Small intestine (tissue), 7 donors: ENCODE measurements around the gene PPM1A. TPM values are rescaled to one million over a fixed set of nuclear protein-coding genes. Genes with fewer than 3 reads are reported as not detected.

ENCODE experiments used
- DNase-seq, 2 donors: peaks; one replicate each; pipeline versions ENCODE4 v3.0.0 to v3.0.0-alpha.2; 2013
- FAIRE-seq: peaks from 2 replicates; lab custom pipeline; 2012; peaks lifted over from hg19 to GRCh38; lab: Jason Lieb, UNC
- H3K27ac ChIP-seq, 3 donors: one replicate each; pipeline ENCODE4 v1.5.1; 2013; ENCODE audit warnings: low read length in 2 of 3, mild to moderate bottlenecking in 2 of 3, control low read depth in 1 of 3, inconsistent platforms in 1 of 3, low read depth in 1 of 3, moderate library complexity in 1 of 3
- H3K27me3 ChIP-seq, 3 donors: one replicate each; pipeline ENCODE4 v1.6.1; 2013; ENCODE audit warnings: low read length in 3 of 3, inconsistent platforms in 1 of 3; ENCODE audit not compliant: control insufficient read depth in 3 of 3, insufficient read depth in 3 of 3
- H3K36me3 ChIP-seq, 3 donors: one replicate each; pipeline ENCODE4 v1.6.1; 2013; ENCODE audit warnings: low read length in 3 of 3, inconsistent platforms in 1 of 3, low read depth in 1 of 3, mild to moderate bottlenecking in 1 of 3, moderate library complexity in 1 of 3; ENCODE audit not compliant: control insufficient read depth in 3 of 3, insufficient read depth in 2 of 3
- H3K4me1 ChIP-seq, 3 donors: one replicate each; pipeline ENCODE4 v1.6.1; 2013; ENCODE audit warnings: low read length in 2 of 3, inconsistent platforms in 1 of 3, low read depth in 1 of 3, mild to moderate bottlenecking in 1 of 3, moderate library complexity in 1 of 3; ENCODE audit not compliant: control insufficient read depth in 3 of 3, insufficient read depth in 2 of 3
- H3K4me3 ChIP-seq, 3 donors: one replicate each; pipeline ENCODE4 v1.5.1; 2013; ENCODE audit warnings: low read length in 3 of 3, control low read depth in 1 of 3, inconsistent platforms in 1 of 3, low read depth in 1 of 3, mild to moderate bottlenecking in 1 of 3, moderate library complexity in 1 of 3
- H3K9me3 ChIP-seq, 2 donors: one replicate each; pipeline ENCODE4 v1.6.1; 2013; ENCODE audit warnings: low read depth in 1 of 2, low read length in 1 of 2; ENCODE audit not compliant: control insufficient read depth in 2 of 2, insufficient read depth in 1 of 2
- WGBS, 3 donors: extraction: QIAGEN DNeasy Blood & Tissue Kit; methylation state at CpG; one replicate each; pipeline ENCODE4 v1.1.7; 2013; 5-methylcytosine and 5-hydroxymethylcytosine counted together
- polyA plus RNA-seq, 4 donors: library from polyadenylated mRNA; stranded (reverse) in 3 of 4; unstranded in 1 of 4; fragments of 200-250 nt in 3 of 4; fragments of 120-200 nt in 1 of 4; gene quantifications; one replicate each; pipeline versions ENCODE4 v1.2.1 to v1.2.3, GENCODE V29; 2013
- donor health status: healthy with polysubstance abuse.
- donor health status: control.
- donor health status: control.
- donor health status: Bipolar disorder and iron deficiency.
- donor health status: healthy.

PPM1A gene
- polyA plus RNA-seq, 4 donors = 27.6 to 101 (median 65.5) TPM

- 86 to 95% (median 92%) methylated on average over 10 of the region's 10 CpGs for WGBS, 3 donors
- no peaks in the 10 kb centered on the region for H3K9me3 ChIP-seq
- H3K27me3 ChIP-seq = peaks cover 0 to 3% (median 0%) of the 10 kb centered on the region in 3 donors
- FAIRE-seq = no peak
- H3K27ac ChIP-seq = no peak overlapping the region
- H3K36me3 ChIP-seq = no peaks in the 10 kb centered on the region
- no peak for DNase-seq
- H3K4me3 ChIP-seq = no peak overlapping the region
- no peaks in the 10 kb centered on the region for H3K4me1 ChIP-seq
Measured at GRCh38 chr14:60220917-60221316, 28.1 kb upstream of the PPM1A start.

GRCh38 chr14:60221457-60221856, 27.6 kb upstream of the PPM1A start:
- H3K4me1 ChIP-seq = no peaks in the 10 kb centered on the region
- no peaks in the 10 kb centered on the region for H3K9me3 ChIP-seq
- H3K27ac ChIP-seq = no peak overlapping the region
- FAIRE-seq = no peak
- DNase-seq = no peak
- peaks cover 0 to 3% (median 0%) of the 10 kb centered on the region in 3 donors for H3K27me3 ChIP-seq
- H3K4me3 ChIP-seq = no peak overlapping the region
- no peaks in the 10 kb centered on the region for H3K36me3 ChIP-seq

- 83 to 85% (median 83%) methylated on average over 4 of the region's 4 CpGs for WGBS, 3 donors
- Histone ChIP-seq H3K27me3 (no peaks in the 10 kb centered on the region), H3K4me1 (no peaks in the 10 kb centered on the region), H3K4me3 (no peak overlapping the region), H3K27ac (no peak overlapping the region), H3K36me3 (no peaks in the 10 kb centered on the region), H3K9me3 (no peaks in the 10 kb centered on the region)
- FAIRE-seq (no peak), DNase-seq (no peak)
Measured at GRCh38 chr14:60222820-60223219, 26.2 kb upstream of the PPM1A start.

DNA sequence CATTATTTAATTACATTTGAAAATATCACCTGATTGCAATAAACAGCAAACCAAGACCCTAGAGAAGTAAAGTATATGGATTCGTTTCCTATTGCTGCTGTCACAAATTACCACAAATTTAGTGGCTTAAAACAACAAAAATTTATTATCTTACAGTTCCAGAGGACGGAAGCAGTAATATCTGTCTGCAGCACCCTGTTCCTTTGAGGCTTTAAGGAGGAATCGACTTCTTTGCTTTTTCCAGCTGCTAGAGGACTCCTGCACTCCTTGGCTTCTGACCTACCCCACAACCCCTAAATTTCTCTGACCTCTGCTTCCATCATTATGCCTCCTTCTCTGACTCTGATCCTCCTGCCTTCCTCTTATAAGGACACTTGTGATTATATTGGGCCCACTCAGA, 23.8 kb upstream of the PPM1A start:
- H3K9me3 ChIP-seq = no peaks in the 10 kb centered on the region
- no peaks in the 10 kb centered on the region for H3K4me1 ChIP-seq
- WGBS, 3 donors = 72 to 83% (median 74%) methylated on average over 3 of the region's 3 CpGs
- no peak for DNase-seq
- no peaks in the 10 kb centered on the region for H3K27me3 ChIP-seq
- no peak overlapping the region for H3K27ac ChIP-seq
- no peak overlapping the region for H3K4me3 ChIP-seq
- H3K36me3 ChIP-seq = no peaks in the 10 kb centered on the region
- no peak for FAIRE-seq

DNA sequence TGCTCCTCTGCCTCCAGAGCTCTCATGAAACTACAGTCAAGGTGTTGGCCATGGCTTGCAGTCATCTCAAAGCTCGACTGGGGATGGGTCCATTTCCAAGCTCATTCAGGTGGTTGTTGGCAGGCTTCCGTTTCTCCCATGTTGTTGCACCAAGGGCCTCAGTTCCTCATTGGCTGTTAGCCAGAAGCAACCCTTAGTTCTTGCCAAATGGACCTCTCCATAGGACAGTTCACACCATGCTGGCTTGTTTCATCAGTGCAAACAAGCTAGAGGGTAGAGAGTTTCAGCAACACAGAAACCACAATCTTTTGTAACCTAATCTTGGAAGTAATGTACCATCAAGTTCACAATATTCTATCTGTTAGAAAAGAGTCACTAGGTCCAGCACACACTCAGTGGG, 22.7 kb upstream of the PPM1A start:
- WGBS, 3 donors = 29 to 63% (median 49%) methylated on average over 2 of the region's 2 CpGs
- Histone ChIP-seq H3K4me3 (no peak overlapping the region), H3K36me3 (no peaks in the 10 kb centered on the region), H3K4me1 (no peaks in the 10 kb centered on the region), H3K9me3 (no peaks in the 10 kb centered on the region), H3K27me3 (no peaks in the 10 kb centered on the region), H3K27ac (no peak overlapping the region)
- no peak for DNase-seq
- FAIRE-seq = no peak

DNA sequence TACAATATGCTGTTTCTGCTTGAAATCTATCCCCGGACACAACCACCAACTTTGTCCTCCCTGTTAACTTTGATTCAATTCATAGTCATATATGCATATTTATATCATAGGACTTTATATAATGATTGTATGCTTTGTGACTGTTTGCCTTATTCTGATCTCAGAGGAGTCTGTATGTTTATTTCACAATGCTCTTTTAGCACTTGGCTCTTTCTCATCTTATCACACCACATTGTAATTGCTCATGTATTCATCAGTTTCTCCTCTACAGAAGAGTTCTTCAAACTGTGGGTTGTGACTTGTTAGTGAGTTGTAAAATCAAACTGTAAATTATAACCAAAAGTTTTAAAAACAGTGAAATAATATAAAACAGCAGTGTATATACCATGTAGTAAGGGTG, 21.7 kb upstream of the PPM1A start:
- Histone ChIP-seq H3K4me3 (no peak overlapping the region), H3K4me1 (no peaks in the 10 kb centered on the region), H3K27me3 (no peaks in the 10 kb centered on the region), H3K27ac (no peak overlapping the region), H3K9me3 (no peaks in the 10 kb centered on the region), H3K36me3 (no peaks in the 10 kb centered on the region)
- FAIRE-seq (no peak), DNase-seq (no peak)
- 82 to 95% (median 93%) methylated on average over 1 of the region's 1 CpG for WGBS, 3 donors

DNA sequence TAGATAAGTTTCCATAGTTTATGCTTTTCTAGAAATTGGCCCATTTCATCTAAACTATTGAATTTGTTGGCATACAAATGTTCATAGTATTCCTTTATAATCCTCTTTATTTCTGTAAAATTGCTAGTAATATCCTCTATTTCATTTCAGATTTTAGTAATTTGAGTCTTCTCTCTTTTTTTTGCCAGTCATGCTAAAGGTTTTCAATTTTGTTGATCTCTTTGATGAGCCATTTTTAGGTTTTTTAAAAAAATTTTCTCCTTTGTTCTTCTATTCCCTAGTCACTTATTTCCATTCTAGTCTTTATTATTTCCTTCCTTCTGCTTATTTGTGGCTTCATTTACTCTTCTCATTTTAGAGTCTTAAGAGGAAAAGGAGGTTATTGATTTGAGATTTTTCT, 19.4 kb upstream of the PPM1A start:
- H3K27me3 ChIP-seq = no peaks in the 10 kb centered on the region
- H3K4me3 ChIP-seq = no peak overlapping the region
- no peaks in the 10 kb centered on the region for H3K4me1 ChIP-seq
- no peak overlapping the region for H3K27ac ChIP-seq
- no peaks in the 10 kb centered on the region for H3K9me3 ChIP-seq
- DNase-seq (no peak), FAIRE-seq (no peak)
- H3K36me3 ChIP-seq = no peaks in the 10 kb centered on the region

DNA sequence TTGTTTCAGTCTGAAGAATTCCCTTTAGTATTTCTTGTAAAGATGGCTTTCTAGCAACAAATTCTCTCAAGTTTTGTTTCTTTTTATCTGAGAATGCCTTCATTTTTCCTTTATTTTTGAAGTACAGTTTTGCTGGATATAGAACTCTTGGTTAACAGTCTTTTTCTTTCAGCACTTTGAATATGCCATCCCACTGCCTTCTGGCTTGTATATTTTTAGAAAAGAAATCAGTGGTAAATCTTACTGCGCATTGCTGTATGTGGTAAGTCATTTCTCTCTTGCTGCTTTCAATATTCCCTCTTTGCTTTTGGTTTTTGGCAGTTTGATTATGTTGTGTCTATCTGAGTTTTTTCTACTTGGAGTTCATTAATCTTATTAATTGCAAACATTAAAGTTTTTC, 16.8 kb upstream of the PPM1A start:
- DNase-seq (no peak), FAIRE-seq (no peak)
- no peaks in the 10 kb centered on the region for H3K36me3 ChIP-seq
- no peak overlapping the region for H3K4me3 ChIP-seq
- H3K27me3 ChIP-seq = no peaks in the 10 kb centered on the region
- no peaks in the 10 kb centered on the region for H3K9me3 ChIP-seq
- WGBS, 3 donors = 94 to 98% (median 98%) methylated on average over 1 of the region's 1 CpG
- no peak overlapping the region for H3K27ac ChIP-seq
- no peaks in the 10 kb centered on the region for H3K4me1 ChIP-seq

DNA sequence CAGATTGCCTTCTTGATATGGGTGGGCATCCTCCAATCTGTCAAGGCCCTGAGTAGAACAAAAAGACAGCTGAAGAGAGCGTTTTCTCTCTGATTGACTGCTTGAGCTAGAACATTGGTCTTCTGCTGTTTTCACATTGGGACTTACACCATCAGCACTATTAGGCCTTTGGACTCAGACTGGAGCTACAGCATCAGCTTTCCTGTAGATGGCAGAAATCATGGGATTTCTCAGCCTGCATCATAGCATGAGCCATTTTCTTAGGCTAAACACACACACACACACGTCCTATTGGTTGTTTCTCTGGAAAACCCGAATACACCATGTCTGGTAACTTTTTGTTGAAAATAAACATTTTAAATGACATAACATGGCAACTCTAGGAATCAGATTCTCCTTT, 15.8 kb upstream of the PPM1A start:
- Histone ChIP-seq H3K9me3 (no peaks in the 10 kb centered on the region), H3K27ac (no peak overlapping the region), H3K27me3 (no peaks in the 10 kb centered on the region), H3K4me3 (no peak overlapping the region), H3K4me1 (no peaks in the 10 kb centered on the region), H3K36me3 (no peaks in the 10 kb centered on the region)
- no peak for DNase-seq
- FAIRE-seq = no peak
- 91 to 94% (median 92%) methylated on average over 3 of the region's 3 CpGs for WGBS, 3 donors
